GM18526 (cell line): ENCODE measurements around the gene LBX2.
A peak's percentile ranks its signal among the peaks of the same experiment; 100 is the strongest.

Experiments used
- POLR2A ChIP-seq: IDR thresholded peaks from 3 replicates; pipeline ENCODE4 v1.6.1; 2011; ENCODE audit not compliant: insufficient read length; ENCODE audit errors: extremely low read depth

Gene LBX2

DNA sequence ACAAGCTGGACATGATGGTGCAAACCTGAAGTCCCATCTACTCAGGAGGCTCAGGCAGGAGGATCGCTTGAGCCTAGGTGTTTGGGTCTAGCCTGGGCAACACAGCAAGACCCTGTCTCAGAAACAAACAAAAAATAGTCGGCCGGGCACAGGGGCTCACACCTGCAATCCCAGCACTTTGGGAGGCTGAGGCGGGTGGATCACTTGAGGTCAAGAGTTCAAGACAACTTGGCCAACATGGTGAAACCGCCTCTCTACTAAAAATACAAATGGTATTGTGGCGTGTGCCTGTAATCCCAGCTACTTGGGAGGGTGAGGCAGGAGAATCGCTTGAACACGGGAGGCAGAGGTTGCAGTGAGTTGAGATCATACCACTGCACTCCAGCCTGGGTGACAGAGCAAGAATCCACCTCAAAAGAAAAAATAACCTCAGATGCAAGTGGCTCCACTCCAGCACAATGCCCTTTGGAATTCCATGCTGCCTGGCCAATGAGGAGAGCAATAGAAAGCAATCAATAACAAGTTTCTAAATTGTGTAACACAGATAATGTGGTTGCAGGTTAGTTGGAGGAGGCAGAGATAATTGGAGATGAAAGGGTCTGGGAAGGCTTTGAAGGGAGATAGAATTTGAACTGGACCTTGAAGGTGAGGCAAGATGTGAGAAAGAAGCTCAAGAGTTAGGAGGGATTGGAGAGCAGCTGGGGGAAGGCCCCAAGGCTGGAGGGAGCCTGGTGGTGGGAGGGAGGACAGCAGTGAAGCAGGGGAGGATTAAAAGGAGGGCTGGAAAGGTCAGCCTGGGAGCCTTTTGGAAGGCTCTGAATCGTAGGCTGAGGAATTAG, 10.5 kb downstream of the LBX2 start:
- TF ChIP-seq POLR2A = no peak

DNA sequence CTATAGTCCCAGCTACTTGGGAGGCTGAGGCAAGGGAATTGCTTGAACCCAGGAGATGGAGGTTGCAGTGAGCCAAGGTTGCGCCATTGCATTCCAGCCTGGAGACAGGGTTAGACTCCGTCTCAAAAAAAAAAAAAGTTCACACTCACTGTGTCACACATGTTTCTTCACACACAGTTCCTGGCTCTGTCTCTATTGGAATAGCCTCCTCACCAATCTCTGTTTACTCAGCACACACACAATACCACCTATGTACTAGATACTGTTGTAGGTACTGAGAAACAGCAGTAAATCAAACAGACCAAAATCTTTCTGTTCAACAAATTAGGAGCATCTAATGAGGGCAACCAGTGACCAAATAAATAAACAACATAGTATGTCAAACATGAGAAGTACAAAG, 13.3 kb downstream of the LBX2 start:
- TF ChIP-seq POLR2A = no peak

DNA sequence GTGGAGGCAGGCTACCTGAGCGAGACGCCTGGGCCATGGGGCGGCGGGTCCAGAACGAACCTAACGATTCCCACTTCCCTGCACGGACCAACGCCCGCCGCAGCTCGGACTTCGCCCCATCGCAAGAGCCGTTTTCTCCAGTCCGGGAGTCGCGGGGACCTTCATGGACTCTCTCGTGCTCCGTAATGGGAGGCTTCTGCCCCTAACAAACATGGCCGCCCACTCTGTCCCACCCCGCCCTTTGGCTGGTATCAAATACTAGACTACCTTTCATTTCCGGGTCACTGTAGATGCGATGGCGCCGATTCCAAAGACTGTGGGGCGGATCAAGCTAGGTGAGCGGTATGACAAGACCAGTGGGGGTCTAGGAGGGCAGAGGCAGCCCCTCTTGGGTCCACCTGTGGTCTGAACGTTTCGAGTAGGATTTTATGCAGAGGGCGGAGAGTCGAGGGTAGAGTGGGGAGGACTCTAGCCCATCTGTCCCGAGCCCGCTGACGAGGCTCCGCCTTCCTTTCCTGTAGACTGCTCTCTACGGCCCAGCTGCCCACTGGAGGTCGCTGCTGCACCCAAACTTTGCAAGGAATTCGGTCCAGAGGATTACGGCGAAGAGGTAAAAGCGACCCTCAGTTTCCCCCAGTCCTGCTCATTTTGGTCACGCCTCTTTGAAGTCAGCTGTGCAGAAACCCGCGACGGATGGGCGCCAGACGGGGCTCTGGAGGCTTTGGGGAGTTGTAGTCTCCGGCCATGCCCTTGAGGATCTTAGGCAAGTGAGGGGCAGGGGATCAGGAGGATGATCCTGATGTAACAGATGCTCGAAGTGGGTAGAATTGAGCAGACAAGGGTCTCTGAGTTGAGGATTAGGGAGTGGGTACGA, 16.4 kb downstream of the LBX2 start, which contains the start of the genes CCDC142 and TTC31:
Gene CCDC142 (minus strand): TSS at position 198 of the 874 bp plus-strand sequence. CDS start 161 bp downstream, at position 37.
Gene TTC31 (plus strand): TSS at position 281 of the 874 bp plus-strand sequence. CDS start 15 bp downstream, at position 296.
- peak; percentile 79 for TF ChIP-seq POLR2A

DNA sequence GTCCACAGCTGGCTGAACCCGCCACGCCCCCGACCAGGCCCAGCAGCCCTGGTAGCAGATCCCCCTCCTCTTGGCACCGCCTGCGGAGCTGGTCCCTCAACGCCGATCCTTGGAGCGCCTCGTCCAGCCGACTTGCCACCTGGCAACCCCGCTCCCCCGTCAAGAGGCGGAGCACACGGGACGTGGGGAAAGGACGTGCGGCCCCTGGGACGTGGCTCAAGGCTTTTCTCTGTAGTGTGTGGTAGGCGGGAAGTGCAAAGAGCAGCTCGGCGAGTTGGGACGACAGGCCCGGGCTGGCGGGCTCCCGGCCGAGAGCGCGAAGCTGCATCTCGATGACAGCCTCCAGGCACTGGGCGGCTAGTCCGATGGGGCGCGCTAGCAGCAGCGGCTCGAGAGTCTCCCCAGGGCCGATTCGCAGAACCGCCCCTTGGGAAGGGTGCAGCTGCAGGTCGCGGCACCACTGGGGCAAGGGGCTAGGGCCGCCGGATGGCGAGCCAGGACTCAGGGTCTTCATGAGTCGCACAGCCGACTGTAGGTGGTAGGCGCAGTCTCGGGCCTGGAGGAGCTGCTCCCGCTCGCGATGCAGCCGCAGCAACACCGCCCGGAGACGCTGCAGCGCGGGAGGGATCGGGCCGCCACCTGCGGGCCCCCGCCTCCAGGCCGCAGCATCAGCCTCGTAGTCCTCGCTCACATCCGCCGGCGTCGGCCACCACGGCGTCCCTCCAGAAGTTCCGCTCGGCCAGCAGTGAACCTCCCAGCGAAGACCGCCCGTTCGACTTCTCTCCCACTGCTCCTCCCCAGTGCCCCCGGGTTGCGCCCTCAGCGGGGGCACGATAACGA, 17.2 kb downstream of the LBX2 start:
- TF ChIP-seq POLR2A = no peak

DNA sequence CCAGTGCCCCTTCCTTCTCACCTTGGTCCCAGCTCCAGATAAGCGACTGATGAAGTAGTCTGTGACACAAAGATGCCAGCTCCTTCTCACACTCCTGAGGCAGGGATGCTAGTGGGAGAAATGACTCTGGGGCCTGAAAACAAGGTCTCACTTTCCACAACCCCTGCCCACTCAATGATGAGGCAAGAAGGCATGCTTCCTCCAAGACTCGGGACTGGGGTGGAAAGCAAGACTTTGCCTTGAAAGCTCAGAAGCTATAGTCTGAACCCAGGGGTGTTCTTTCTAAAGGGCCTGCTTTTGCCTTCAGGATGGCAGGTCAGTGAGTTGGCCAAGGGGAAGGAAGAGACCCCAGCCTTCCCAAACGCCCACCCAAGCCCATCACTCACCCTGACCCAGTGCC, 18.0 kb downstream of the LBX2 start:
- TF ChIP-seq POLR2A = no peak

DNA sequence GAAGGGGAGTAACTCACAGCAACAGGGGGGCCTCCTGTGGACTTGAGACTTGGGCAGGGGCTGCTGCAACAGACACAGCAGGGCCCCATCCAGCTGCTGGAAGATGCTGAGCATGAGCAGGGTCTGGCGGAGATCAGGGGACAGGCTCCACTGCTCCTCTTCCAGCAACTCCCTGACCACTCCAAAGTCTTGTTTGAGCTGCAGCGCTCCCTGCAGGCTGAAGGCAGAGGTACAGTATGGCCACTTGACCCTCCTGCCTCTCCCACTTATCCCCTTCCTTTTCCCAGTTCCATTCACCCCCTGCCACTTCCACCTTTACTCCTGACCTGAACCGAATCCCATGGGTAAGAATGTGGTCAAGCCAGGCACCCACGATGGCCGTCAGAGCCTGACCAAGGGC, 24.5 kb downstream of the LBX2 start:
- no peak for TF ChIP-seq POLR2A

DNA sequence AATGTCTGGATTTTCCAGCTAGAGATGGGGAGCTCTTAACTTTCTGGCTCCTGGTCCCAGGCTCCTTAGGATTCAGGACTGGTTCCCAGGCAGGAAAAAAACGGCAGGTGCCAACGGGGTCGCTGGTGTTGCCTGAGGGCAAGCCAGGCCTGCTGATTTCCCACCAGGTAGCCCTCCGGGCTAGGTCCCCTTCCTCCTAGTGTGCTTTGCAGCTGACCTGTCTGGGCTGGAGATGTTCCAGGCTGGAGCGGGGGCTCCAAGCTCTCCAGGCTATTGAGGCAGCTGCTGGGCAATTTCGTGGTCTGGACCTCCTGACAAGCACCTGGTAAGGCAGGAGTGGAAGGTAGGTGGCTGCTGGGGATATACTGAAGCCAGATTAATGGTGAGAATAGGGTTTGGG, 24.9 kb downstream of the LBX2 start:
- no peak for TF ChIP-seq POLR2A

DNA sequence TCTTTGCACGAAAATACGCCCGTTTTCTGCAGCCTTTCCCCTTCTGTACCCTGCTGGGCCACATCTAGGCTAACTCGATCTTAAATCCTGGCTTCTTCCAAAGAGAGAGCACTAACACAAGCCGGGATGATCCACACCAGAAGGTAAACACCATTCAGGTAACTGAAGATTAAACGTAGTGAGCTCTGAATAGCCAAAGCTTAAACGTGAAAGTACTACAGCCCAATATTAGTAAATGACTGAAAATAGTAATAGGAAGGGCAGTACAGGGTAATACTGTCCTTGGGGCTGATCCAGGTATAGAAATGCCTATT, 26.5 kb downstream of the LBX2 start:
- TF ChIP-seq POLR2A = no peak

DNA sequence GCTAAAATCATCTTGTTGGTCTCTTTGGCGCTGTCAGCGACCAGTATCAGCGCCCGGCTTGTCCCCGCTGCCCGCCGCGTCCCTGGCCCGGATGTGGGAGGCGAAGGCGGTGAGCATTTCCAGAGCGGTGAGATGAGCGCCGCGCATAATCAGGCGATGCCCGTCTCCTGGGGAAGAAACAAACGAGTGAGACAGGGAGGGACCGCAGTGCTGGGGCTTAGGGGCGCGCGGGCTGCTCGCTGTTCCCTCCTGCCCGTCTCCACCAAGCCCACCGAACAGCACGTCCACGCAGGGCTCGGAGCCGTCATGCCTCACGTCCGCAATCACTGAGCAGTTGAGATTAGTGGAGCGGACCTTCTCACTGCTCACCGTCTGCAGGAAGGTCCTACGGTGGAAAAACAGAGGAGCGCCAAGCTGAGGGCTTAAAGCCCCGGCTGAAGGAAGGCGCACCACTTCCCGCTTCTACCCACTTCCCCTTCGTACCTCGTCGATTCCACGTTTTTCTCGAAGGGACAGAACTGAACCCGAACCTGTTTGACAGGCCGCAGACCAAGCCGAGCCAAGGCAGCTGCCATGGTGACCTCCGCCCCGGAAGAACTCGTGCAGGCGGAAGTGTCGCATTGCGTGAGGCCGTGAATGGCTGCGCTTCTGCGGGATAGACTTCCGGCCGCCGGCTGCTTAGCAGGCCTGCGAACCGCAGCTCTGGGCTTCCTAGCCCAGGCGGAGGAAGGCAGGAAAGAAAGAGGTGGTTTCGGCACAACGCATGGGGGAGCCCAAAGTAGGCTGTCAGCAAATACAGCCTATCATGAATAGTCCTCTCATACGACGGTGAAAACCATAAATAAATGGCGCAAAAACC, 27.1 kb downstream of the LBX2 start, which contains the start of gene MRPL53:
Gene MRPL53 (minus strand): TSS at position 595 of the 859 bp plus-strand sequence. CDS start 20 bp downstream, at position 575.
- TF ChIP-seq POLR2A = peak; percentile 91

DNA sequence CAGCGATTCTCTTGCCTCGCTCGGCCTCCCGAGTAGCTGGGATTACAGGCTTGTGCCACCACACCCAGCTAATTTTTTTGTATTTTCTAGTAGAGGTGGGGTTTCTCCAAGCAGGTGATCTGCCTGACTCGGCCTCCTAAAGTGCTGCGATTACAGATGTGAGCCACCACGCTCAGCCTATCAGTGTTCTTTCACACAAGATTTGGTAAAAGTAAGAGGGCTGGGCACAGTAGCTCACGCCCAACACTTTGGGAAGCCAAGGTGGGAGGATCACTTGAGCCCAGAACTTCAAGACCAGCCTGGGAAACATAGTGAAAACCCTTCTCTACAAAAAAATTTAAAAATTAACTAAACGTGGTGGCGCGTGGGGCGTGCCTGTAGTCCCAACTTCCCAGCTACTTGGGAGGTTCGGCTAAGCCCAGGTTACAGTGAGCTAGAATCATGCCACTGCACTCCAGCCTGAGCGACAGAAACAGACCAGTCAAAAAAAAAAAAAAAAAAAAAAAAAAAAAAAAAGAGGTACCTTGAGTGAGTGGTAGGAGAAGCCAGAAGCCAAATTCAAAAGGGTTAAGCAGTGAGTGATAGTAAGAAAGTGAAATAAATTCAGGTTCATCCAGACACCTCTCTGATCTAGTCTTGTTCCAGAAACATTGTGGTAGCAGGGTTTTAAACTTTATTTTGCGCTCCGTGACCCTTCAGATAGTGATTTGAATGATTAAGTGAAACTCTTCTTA, 27.9 kb downstream of the LBX2 start:
- TF ChIP-seq POLR2A = no peak

DNA sequence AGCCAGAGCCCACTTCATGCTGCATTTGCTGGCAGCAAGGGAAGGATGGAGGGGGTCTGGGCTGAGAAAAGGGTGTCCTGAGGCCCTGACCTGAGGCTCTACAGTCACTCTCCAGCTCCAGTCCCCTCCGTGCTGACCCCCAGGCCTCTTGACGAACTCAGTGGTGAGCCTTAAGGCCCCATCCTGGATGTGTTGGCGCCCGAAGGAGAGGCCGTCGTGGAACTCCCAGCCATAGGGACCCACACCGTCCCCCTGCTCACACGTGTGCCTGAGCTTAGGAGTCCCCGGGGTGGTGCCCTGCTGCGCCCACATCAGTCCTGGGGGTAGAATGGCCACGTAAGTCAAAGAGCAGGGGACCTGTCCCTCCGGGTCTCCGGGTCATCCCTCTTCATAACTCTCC, 35.0 kb downstream of the LBX2 start:
- TF ChIP-seq POLR2A = no peak

DNA sequence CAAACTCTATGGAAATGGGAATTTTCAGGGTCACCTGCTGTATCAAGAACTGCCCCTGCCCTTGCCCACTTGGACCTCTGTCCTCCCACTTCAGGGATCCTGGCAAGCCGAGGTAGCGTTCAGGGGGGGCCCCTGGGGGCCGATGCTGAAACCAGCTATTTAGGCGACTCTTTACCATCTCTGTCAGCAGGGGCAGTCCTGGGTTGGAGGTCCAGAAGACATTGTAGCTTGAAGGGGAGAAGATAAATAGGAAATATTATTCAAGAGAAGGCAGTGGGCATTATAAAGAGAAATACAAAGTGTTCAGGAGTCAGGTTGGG, 36.7 kb downstream of the LBX2 start:
- no peak for TF ChIP-seq POLR2A

DNA sequence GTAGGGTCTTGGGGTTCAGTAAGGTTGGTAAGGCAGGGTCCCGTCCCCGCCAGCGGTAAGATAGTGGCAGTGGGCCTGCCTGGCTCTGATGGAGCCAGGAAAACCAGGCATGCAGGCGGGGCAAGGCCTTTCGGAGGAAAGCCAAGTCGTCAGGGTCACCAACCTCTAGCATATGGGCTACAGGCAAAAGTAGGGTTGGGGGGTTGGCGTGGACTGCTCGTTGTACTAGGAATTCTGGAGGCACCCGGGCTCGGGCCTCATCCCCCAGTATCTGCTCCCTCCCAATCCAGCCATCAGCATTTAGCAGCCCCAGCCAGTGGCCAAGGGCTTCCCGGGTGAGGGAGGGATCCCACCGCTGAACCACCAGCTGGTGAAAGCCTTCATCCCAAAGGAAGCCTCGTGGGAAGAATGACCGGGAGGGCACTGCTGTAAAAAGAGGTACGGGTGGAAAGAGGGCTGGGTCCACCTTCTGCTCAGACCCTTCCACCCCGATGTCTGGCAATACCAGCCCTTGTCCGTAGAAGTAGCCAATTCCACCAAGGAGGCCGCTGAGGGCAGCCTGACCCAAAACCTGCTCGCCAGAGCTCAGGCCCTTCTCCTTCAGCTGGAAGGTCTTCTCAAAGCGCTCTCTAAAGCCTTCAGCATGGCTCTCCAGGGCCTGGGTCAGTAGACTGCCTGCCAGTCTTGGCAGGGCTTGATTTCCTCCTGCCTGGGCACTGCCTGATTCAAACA, 37.2 kb downstream of the LBX2 start:
- TF ChIP-seq POLR2A = peak; percentile 0
